ENCODE measurements around the gene ROBO1. TPM values are rescaled to one million over a fixed set of nuclear protein-coding genes. Genes with fewer than 3 reads are reported as not detected.

ROBO1 gene
- total RNA-seq, 6 experiments from 2014 or later, result 1.1 to 7.2 (median 4.3) TPM

- TF ChIP-seq CTCF (IDR thresholded peaks at IDR 0.05), result no peak
- no peak overlapping the region for H3K27ac ChIP-seq
- DNase-seq (no peak), ATAC-seq (no peak)
- H3K27me3 ChIP-seq, result no peaks in the 10 kb centered on the region
- intact Hi-C loops (cut with DNase I), result no loop called here
- H3K9me3 ChIP-seq, result no peaks in the 10 kb centered on the region
- H3K4me3 ChIP-seq, result no peak overlapping the region
- 69% methylated on average over 7 of the region's 7 CpGs for WGBS (ENCODE audit: insufficient coverage, low coverage, low lambda C conversion rate, missing lambda C conversion rate)
- no peaks in the 10 kb centered on the region for H3K4me1 ChIP-seq
- H3K36me3 ChIP-seq, result no peaks in the 10 kb centered on the region
These were observed 793.5 kb downstream of the ROBO1 start for GRCh38 chr3:78974181-78974790.

GRCh38 chr3:78972617-78973301 lies 795.0 kb downstream of the ROBO1 start:
- intact Hi-C loops (cut with DNase I), result no loop called here
- WGBS (ENCODE audit: insufficient coverage, low coverage, low lambda C conversion rate, missing lambda C conversion rate), result 62% methylated on average over 2 of the region's 2 CpGs
- no peaks in the 10 kb centered on the region for H3K9me3 ChIP-seq
- TF ChIP-seq POLR2A (IDR thresholded peaks at IDR 0.05) (no peak), CTCF (IDR thresholded peaks at IDR 0.05) (no peak)
- H3K27me3 ChIP-seq, result no peaks in the 10 kb centered on the region
- DNase-seq (no peak), ATAC-seq (peak in 1 of 4 donors; percentile 83)
- H3K4me3 ChIP-seq, result no peak overlapping the region
- H3K36me3 ChIP-seq, result no peaks in the 10 kb centered on the region
- H3K27ac ChIP-seq, result no peak overlapping the region
- H3K4me1 ChIP-seq, result no peaks in the 10 kb centered on the region

GRCh38 chr3:78970656-78971055 lies 797.1 kb downstream of the ROBO1 start:
- 63% methylated on average over 1 of the region's 1 CpG for WGBS (ENCODE audit: insufficient coverage, low coverage, low lambda C conversion rate, missing lambda C conversion rate)
- Histone ChIP-seq H3K9me3 (no peaks in the 10 kb centered on the region), H3K4me3 (no peak overlapping the region), H3K27ac (no peak overlapping the region), H3K27me3 (no peaks in the 10 kb centered on the region), H3K36me3 (no peaks in the 10 kb centered on the region), H3K4me1 (no peaks in the 10 kb centered on the region)
- ATAC-seq (no peak), DNase-seq (no peak)
- TF ChIP-seq POLR2A (IDR thresholded peaks at IDR 0.05), result no peak
- TF ChIP-seq CTCF (IDR thresholded peaks at IDR 0.05), result no peak
- intact Hi-C loops (cut with DNase I), result no loop called here

GRCh38 chr3:78969483-78969882 lies 798.3 kb downstream of the ROBO1 start:
- 75% methylated on average over 2 of the region's 2 CpGs for WGBS (ENCODE audit: insufficient coverage, low coverage, low lambda C conversion rate, missing lambda C conversion rate)
- H3K4me3 ChIP-seq, result no peak overlapping the region
- DNase-seq (no peak), ATAC-seq (no peak)
- intact Hi-C loops (cut with DNase I), result no loop called here
- H3K36me3 ChIP-seq, result no peaks in the 10 kb centered on the region
- H3K9me3 ChIP-seq, result no peaks in the 10 kb centered on the region
- TF ChIP-seq CTCF (IDR thresholded peaks at IDR 0.05) (no peak), POLR2A (IDR thresholded peaks at IDR 0.05) (no peak)
- no peaks in the 10 kb centered on the region for H3K27me3 ChIP-seq
- no peaks in the 10 kb centered on the region for H3K4me1 ChIP-seq
- H3K27ac ChIP-seq, result no peak overlapping the region

All from right lobe of liver (tissue), 6 donors.